ENCODE results near the gene TNFRSF6B. TPM values are rescaled to one million over a fixed set of nuclear protein-coding genes. Genes with fewer than 3 reads are reported as not detected.

Gene TNFRSF6B
- total and polyA plus RNA-seq, 2 of the 4 experiments (the other 2 are of a cell fraction) = 1.3 to 11.0 TPM

DNA sequence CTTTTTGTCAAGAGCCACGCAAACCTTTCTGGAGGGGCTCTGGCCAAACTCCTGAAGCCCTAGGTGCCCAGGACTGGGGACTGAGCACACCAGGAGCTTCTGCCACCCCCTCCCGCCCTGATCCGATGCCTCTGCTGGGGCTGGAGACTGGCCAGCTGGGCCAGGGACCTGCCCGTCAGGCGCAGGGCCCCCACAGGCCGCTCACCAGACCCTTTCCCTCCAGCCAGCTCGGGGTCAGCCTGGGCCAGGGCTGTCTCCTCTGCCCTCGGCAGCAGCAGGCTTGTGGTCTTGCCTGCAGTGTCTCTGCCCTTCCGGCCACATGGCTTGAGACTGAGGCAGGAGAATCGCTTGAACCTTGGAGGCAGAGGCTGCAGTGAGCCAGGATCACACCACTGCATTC is 23.8 kb upstream of the TNFRSF6B start:
- DNase-seq = no peak
- WGBS, 2 experiments (ENCODE audit: extremely low coverage in 2 of 2, insufficient read length in 1 of 2) = 97% methylated on average over 9 of the region's 10 CpGs; no CpG with 5 or more reads in 1 of the 2 experiments
- no peaks in the 10 kb centered on the region for H3K27me3 ChIP-seq (ENCODE audit: control insufficient read depth, insufficient read depth, low read length)
- dilution Hi-C loops (cut with HindIII; ENCODE audit: low sequenced_read_pairs, unreplicated experiment) = no loop called here
- no peak overlapping the region for H4K8ac ChIP-seq (ENCODE audit: low read depth in 2 of 2, low read length in 2 of 2)
- no peak overlapping the region for H3K56ac ChIP-seq (ENCODE audit: extremely low read depth, insufficient read depth, low read length)
- CTCF ChIA-PET = no interaction called here
- H4K5ac ChIP-seq (ENCODE audit: low read depth, low read length) = no peak overlapping the region
- no peaks in the 10 kb centered on the region; the same call in 1 of the 2 replicates for H3K9me1 ChIP-seq (ENCODE audit: insufficient read depth, low read length)
- H3K4me1 ChIP-seq (ENCODE audit: control insufficient read depth, insufficient read depth, low read length) = no peaks in the 10 kb centered on the region
- no peak overlapping the region for H2AK5ac ChIP-seq (ENCODE audit: low read depth, low read length)
- no peak overlapping the region for H2BK15ac ChIP-seq (ENCODE audit: low read depth, low read length)
- H4K91ac ChIP-seq (ENCODE audit: insufficient read depth, low read depth, low read length) = no peak overlapping the region
- H3K9ac ChIP-seq (ENCODE audit: low read depth, low read length) = no peak overlapping the region
- no peak overlapping the region for H2BK20ac ChIP-seq (ENCODE audit: low read depth, low read length)
- intact Hi-C loops (cut with micrococcal nuclease) = no loop called here
- no peaks in the 10 kb centered on the region for H4K20me1 ChIP-seq (ENCODE audit: insufficient read depth, low read length)
- no peak overlapping the region for H3K4ac ChIP-seq (ENCODE audit: low read depth, low read length)
- TF ChIP-seq CEBPB (IDR thresholded peaks at IDR 0.05; ENCODE audit: low read depth, low read length) = no peak
- no peak for TF ChIP-seq NFE2L2 (IDR thresholded peaks at IDR 0.05; ENCODE audit: low read depth, low read length)
- no peak for TF ChIP-seq RCOR1 (IDR thresholded peaks at IDR 0.05; ENCODE audit: insufficient replicate concordance, low read length)
- no peak for TF ChIP-seq FOS (IDR thresholded peaks at IDR 0.05; ENCODE audit: low read depth, low read length)
- TF ChIP-seq CHD1 (IDR thresholded peaks at IDR 0.05; ENCODE audit: low read depth, low read length) = no peak
- no peak for TF ChIP-seq BHLHE40 (IDR thresholded peaks at IDR 0.05; ENCODE audit: low read depth, low read length)
- TF ChIP-seq MXI1 (IDR thresholded peaks at IDR 0.05; ENCODE audit: borderline replicate concordance, low read depth, low read length) = no peak
- in situ Hi-C loops (cut with MboI; ENCODE audit: low sequenced_read_pairs) = no loop called here
- no peak overlapping the region for H3K4me3 ChIP-seq (ENCODE audit: insufficient read depth, low read depth, low read length)
- POLR2A ChIA-PET (ENCODE audit: unreplicated experiment) = no interaction called here
- H3K27ac ChIP-seq (ENCODE audit: insufficient read depth, low read length) = no peak overlapping the region
- no peak for ATAC-seq (ENCODE audit: low read depth)
- BruUV-seq (replicated peaks) = no TSS peak
- H2AK9ac ChIP-seq (replicated peaks; ENCODE audit: low read depth, low read length, poor library complexity) = no peak overlapping the region
- no peak overlapping the region for H2AFZ ChIP-seq (replicated peaks; ENCODE audit: low read length, poor library complexity)
- H3K14ac ChIP-seq (replicated peaks; ENCODE audit: low read depth, low read length) = no peak overlapping the region
- H3K79me1 ChIP-seq (ENCODE audit: low read depth in 1 of 2, low read length in 2 of 2) = peaks cover 0 to 2% of the 10 kb centered on the region in 2 experiments; a peak in 2 of 4 replicates
- H3K18ac ChIP-seq (ENCODE audit: low read depth, low read length) = no peak overlapping the region
- no peaks in the 10 kb centered on the region for H3K9me3 ChIP-seq (ENCODE audit: control insufficient read depth, insufficient read depth, low read length)
- H3K4me2 ChIP-seq (ENCODE audit: low read depth, low read length) = no peak overlapping the region
- H3K23ac ChIP-seq (ENCODE audit: low read depth, low read length) = no peak overlapping the region
- peaks cover 45% of the 10 kb centered on the region for H3K36me3 ChIP-seq (ENCODE audit: control insufficient read depth, insufficient read depth, low read length)
- H2BK120ac ChIP-seq (ENCODE audit: low read depth, low read length) = no peak overlapping the region
- H2BK5ac ChIP-seq (ENCODE audit: low read depth, low read length, poor library complexity, severe bottlenecking) = no peak overlapping the region
